Neural progenitor cell (in vitro differentiated cells): ENCODE measurements around the gene PIP5KL1. TPM values are rescaled to one million over a fixed set of nuclear protein-coding genes. Genes with fewer than 3 reads are reported as not detected.

Source experiments
- DNase-seq: peaks from one replicate; pipeline ENCODE4 v3.0.0-alpha.2; 2016; ENCODE audit warnings: low spot score
- H2AFZ ChIP-seq: fragments of 200-600 bp; sonication (generic); replicated peaks from 2 replicates; pipeline ENCODE4 v1.6.1; 2016; ENCODE audit warnings: antibody characterized with exemption
- H3F3A ChIP-seq: fragments of 200-600 bp; sonication (generic); 2 replicates; pipeline ENCODE4 v1.6.1; 2016; ENCODE audit warnings: antibody characterized with exemption, low read depth
- H3K27ac ChIP-seq: fragments of 200-600 bp; sonication (generic); 2 replicates; pipeline ENCODE4 v1.5.1; 2016; ENCODE audit warnings: mild to moderate bottlenecking
- H3K27me3 ChIP-seq: fragments of 200-600 bp; sonication (generic); 2 replicates; pipeline ENCODE4 v1.6.1; 2016; ENCODE audit warnings: mild to moderate bottlenecking, moderate library complexity
- H3K36me3 ChIP-seq: fragments of 200-600 bp; sonication (generic); 2 replicates; pipeline ENCODE4 v1.5.1; 2016
- H3K4me1 ChIP-seq: fragments of 200-600 bp; sonication (generic); 2 replicates; pipeline ENCODE4 v1.6.1; 2016; ENCODE audit warnings: mixed run types
- H3K4me2 ChIP-seq: fragments of 200-600 bp; sonication (generic); 2 replicates; pipeline ENCODE4 v1.6.1; 2016
- H3K4me3 ChIP-seq: fragments of 200-600 bp; sonication (generic); 2 replicates; pipeline ENCODE4 v1.5.1; 2016
- H3K79me2 ChIP-seq: fragments of 200-600 bp; sonication (generic); 2 replicates; pipeline ENCODE4 v1.6.1; 2016; ENCODE audit warnings: low read depth
- H3K9ac ChIP-seq: fragments of 200-600 bp; sonication (generic); 2 replicates; pipeline ENCODE4 v1.6.1; 2016
- H3K9me3 ChIP-seq: fragments of 200-600 bp; sonication (generic); 2 replicates; pipeline ENCODE4 v1.5.1; 2016; ENCODE audit warnings: low read depth
- H4K20me1 ChIP-seq: fragments of 200-600 bp; sonication (generic); 2 replicates; pipeline ENCODE4 v1.6.1; 2016; ENCODE audit warnings: low read depth
- H3K27ac Mint-ChIP-seq: 3 replicates; pipeline ENCODE4 v1.8.0; 2021; ENCODE audit warnings: mixed read lengths
- H3K27me3 Mint-ChIP-seq: 2 replicates; pipeline ENCODE4 v1.8.0; 2022; ENCODE audit warnings: low read depth, mild to moderate bottlenecking, inconsistent platforms, moderate library complexity, mixed read lengths; ENCODE audit not compliant: insufficient read depth
- H3K36me3 Mint-ChIP-seq: 3 replicates; pipeline ENCODE4 v1.8.0; 2021; ENCODE audit warnings: mixed read lengths
- H3K4me1 Mint-ChIP-seq: 3 replicates; pipeline ENCODE4 v1.8.0; 2021; ENCODE audit warnings: mixed read lengths
- H3K4me3 Mint-ChIP-seq: 3 replicates; pipeline ENCODE4 v1.8.0; 2021; ENCODE audit warnings: mild to moderate bottlenecking, moderate library complexity, mixed read lengths
- H3K9me3 Mint-ChIP-seq: 3 replicates; pipeline ENCODE4 v1.8.0; 2020; ENCODE audit warnings: mixed read lengths
- EZH2 ChIP-seq: fragments of 200-600 bp; sonication (generic); IDR thresholded peaks from 2 replicates; pipeline ENCODE4 v1.6.1; 2017; ENCODE audit warnings: antibody characterized with exemption, mild to moderate bottlenecking, moderate library complexity
- EZH2phosphoT487 ChIP-seq: fragments of 200-600 bp; sonication (generic); IDR thresholded peaks from 2 replicates; pipeline ENCODE4 v1.6.1; 2017; ENCODE audit warnings: antibody characterized with exemption
- total RNA-seq: library from RNA; depleted of rRNA; stranded (reverse); fragments of >200 nt; gene quantifications from 2 replicates; pipeline ENCODE4 v1.2.3, GENCODE V29; 2015; ENCODE audit warnings: low replicate concordance
- TF ChIP-seq, protein P1 (sequence below): fragments of 200-600 bp; sonication (generic); IDR thresholded peaks from 2 replicates; pipeline ENCODE4 v1.5.1; 2017; ENCODE audit warnings: antibody characterized with exemption, mild to moderate bottlenecking

PIP5KL1 gene
- total RNA-seq, 1 donor from 2014 or later, result 1.4 TPM

DNA sequence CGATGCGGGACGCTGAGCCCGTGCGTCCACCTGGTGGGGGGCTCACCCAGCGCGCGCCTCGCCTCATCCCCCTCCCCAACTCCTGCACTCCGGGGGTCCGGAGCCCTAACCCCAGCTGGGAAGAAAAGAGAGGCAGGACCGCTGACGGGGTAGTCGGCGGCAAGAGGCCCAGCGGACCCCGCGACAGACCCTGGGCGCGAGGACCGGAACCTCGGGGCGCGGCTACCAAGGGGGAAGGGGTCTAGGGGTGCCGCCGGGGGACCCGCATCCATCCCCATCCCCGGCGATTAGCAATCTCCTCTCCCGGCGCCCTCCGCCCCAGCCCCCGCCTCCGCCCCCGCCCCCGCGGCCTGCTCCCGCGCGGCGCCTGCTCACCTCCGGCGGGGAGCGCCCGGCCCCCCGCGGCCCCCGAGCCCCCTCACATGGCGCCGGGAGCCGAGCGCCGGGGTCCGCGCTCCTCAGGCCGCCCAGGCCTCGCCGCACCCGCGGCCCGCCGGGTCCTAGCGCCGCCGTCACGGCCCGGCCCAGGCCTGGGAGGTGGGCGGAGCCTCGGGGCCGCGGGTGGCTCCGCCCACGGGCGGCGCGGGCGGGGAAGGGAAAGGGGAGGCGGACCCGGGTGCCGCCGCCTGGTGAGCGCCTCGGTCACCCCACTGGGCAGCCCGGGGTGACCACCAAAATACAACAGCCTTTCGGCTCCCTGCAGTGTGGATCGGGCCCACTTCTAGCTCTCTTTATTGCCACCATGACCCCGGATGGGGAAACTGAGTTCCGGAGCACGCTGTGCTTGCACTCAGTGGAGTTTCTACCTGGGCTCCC is 31.2 kb downstream of the PIP5KL1 start, which contains the start of gene ST6GALNAC6:
ST6GALNAC6 (minus strand) TSS at position 476 of the 816 bp plus-strand sequence. CDS start 1,622 bp downstream, outside the sequence.
- H3K4me1 ChIP-seq, result peaks cover 24% of the 10 kb centered on the region

DNA sequence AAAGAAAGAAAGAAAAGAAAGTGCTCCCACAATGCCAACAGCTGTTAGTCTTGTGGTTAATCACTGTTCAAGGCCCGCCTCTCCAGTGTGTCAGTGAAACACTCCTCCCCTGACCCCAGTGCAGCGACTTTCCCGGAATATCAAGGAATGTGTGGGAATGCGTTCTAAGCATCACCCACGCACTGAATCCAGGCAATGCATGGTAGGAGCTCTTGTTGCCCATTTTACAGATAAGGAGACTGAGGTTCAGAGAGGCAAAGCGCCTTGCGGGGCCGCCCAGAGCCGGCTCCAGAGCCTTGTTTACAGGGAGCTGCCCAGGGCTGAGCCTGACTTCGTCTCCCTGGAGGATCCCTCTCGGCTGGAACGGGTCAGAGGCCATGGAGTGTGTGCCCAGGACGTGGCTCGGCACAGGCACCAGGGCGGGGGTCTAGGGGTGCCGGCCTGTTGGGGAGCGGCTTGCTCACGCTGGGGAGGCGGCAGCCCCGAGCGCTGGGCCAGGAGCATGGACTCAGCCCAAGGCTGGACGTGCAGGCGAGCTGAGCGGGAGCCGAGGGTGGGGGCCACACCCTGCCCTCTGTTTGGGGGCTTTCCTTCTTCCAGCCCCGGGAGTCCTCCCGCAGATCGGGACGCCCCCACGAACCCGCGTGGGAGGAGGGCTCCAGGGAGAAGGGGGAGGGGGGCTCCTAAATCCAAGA is 32.0 kb downstream of the PIP5KL1 start:
- Histone ChIP-seq H3K79me2 (peaks cover 18% of the 10 kb centered on the region), H3K4me3 (peak overlapping the region; percentile 91), H3K9me3 (no peaks in the 10 kb centered on the region), H3K4me1 (peaks cover 23% of the 10 kb centered on the region), H3F3A (peaks cover 27% of the 10 kb centered on the region), H3K9ac (peak overlapping the region; percentile 50), H3K27ac (no peak overlapping the region), H2AFZ (peak overlapping the region; percentile 68), H3K36me3 (peaks cover 13% of the 10 kb centered on the region), H3K4me2 (peak overlapping the region; percentile 90), H3K27me3 (no peaks in the 10 kb centered on the region), H4K20me1 (peaks cover 32% of the 10 kb centered on the region)
- H3K36me3 Mint-ChIP-seq, result peaks cover 24% of the 10 kb centered on the region
- H3K4me3 Mint-ChIP-seq, result peak overlapping the region; percentile 91
- peaks cover 6% of the 10 kb centered on the region for H3K27me3 Mint-ChIP-seq
- H3K27ac Mint-ChIP-seq, result peak overlapping the region; percentile 90
- peak; percentile 61 for DNase-seq
- no peak for TF ChIP-seq EZH2phosphoT487
- TF ChIP-seq, protein P1, sequence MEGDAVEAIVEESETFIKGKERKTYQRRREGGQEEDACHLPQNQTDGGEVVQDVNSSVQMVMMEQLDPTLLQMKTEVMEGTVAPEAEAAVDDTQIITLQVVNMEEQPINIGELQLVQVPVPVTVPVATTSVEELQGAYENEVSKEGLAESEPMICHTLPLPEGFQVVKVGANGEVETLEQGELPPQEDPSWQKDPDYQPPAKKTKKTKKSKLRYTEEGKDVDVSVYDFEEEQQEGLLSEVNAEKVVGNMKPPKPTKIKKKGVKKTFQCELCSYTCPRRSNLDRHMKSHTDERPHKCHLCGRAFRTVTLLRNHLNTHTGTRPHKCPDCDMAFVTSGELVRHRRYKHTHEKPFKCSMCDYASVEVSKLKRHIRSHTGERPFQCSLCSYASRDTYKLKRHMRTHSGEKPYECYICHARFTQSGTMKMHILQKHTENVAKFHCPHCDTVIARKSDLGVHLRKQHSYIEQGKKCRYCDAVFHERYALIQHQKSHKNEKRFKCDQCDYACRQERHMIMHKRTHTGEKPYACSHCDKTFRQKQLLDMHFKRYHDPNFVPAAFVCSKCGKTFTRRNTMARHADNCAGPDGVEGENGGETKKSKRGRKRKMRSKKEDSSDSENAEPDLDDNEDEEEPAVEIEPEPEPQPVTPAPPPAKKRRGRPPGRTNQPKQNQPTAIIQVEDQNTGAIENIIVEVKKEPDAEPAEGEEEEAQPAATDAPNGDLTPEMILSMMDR, result no peak
- TF ChIP-seq EZH2, result no peak
- peaks cover 44% of the 10 kb centered on the region for H3K4me1 Mint-ChIP-seq
- peaks cover 11% of the 10 kb centered on the region for H3K9me3 Mint-ChIP-seq

More for the DNA sequence above, 31.2 kb downstream of the PIP5KL1 start, which contains the start of gene ST6GALNAC6:
- H3K79me2 ChIP-seq, result peaks cover 18% of the 10 kb centered on the region
- H3K9me3 Mint-ChIP-seq, result peaks cover 6% of the 10 kb centered on the region
- peaks cover 32% of the 10 kb centered on the region for H3F3A ChIP-seq
- peak within 1 kb of the TSS; percentile 90 for H3K27ac Mint-ChIP-seq
- H4K20me1 ChIP-seq, result peaks cover 32% of the 10 kb centered on the region
- peaks cover 7% of the 10 kb centered on the region for H3K27me3 Mint-ChIP-seq
- H3K4me3 Mint-ChIP-seq, result peak within 1 kb of the TSS; percentile 91
- H3K27ac ChIP-seq, result no peak within 1 kb of the TSS
- H3K9ac ChIP-seq, result peak within 1 kb of the TSS; percentile 50
- H3K4me3 ChIP-seq, result peak within 1 kb of the TSS; percentile 91
- DNase-seq, result peak; percentile 88
- H3K27me3 ChIP-seq, result no peaks in the 10 kb centered on the region
- peaks cover 17% of the 10 kb centered on the region for H3K36me3 Mint-ChIP-seq
- TF ChIP-seq EZH2phosphoT487 (no peak), EZH2 (no peak)
- TF ChIP-seq, protein P1, result no peak
- peak within 1 kb of the TSS; percentile 90 for H3K4me2 ChIP-seq
- peaks cover 51% of the 10 kb centered on the region for H3K4me1 Mint-ChIP-seq
- peak within 1 kb of the TSS; percentile 89 for H2AFZ ChIP-seq
- peaks cover 6% of the 10 kb centered on the region for H3K36me3 ChIP-seq
- no peaks in the 10 kb centered on the region for H3K9me3 ChIP-seq

DNA sequence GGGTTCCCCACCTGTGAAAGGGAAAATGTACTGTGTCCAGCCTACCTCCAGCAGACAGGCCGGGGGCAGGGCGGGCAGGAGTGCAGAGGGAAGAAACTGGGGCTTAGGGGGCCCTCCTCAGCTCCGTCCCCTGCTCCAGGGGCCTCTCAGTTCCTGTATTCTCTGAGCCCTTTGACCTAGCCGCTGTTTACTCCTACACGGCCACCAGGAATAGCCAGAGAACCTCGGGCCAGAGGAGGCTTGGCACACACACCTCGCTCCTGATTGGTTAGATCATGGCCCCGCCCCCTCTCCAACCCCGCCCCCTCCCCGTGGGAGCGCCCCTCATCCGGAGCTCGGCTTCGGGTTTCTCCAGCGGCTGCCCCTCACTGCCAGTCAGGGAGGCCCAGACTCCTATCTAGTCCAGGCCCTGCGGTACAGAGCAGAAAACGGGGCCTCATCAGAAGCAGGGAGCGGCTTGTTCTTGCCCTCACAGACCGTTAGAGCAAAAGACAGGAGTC is 33.3 kb downstream of the PIP5KL1 start:
- Histone ChIP-seq H3F3A (peaks cover 25% of the 10 kb centered on the region), H3K27me3 (no peaks in the 10 kb centered on the region), H3K4me3 (peak overlapping the region; percentile 40), H3K79me2 (peaks cover 18% of the 10 kb centered on the region), H3K4me2 (peak overlapping the region; percentile 90), H3K9ac (no peak overlapping the region), H3K27ac (peak overlapping the region; percentile 72), H4K20me1 (peaks cover 32% of the 10 kb centered on the region), H3K36me3 (peaks cover 21% of the 10 kb centered on the region), H3K4me1 (peaks cover 23% of the 10 kb centered on the region), H2AFZ (no peak overlapping the region), H3K9me3 (no peaks in the 10 kb centered on the region)
- peaks cover 6% of the 10 kb centered on the region for H3K27me3 Mint-ChIP-seq
- H3K4me1 Mint-ChIP-seq, result peaks cover 38% of the 10 kb centered on the region
- H3K36me3 Mint-ChIP-seq, result peaks cover 37% of the 10 kb centered on the region
- peak; percentile 95 for DNase-seq
- peak overlapping the region; percentile 91 for H3K4me3 Mint-ChIP-seq
- H3K27ac Mint-ChIP-seq, result peak overlapping the region; percentile 87
- TF ChIP-seq EZH2phosphoT487 (no peak), EZH2 (no peak)
- TF ChIP-seq, protein P1, result no peak
- peaks cover 20% of the 10 kb centered on the region for H3K9me3 Mint-ChIP-seq
